Activated naive CD4-positive, alpha-beta T cell treated with anti-CD3 and anti-CD28 coated beads, Interleukin-2, amount 50 U/mL, for 72 hours (primary cell): ENCODE measurements around the gene BTBD9. TPM values are rescaled to one million over a fixed set of nuclear protein-coding genes. Genes with fewer than 3 reads are reported as not detected.

ENCODE experiments used
- ATAC-seq, 2 donors: fragments of 150-1000 bp; cut with Tn5 transposase; 2 replicates each; pipeline ENCODE4 v1.10.0; 2021; ENCODE audit warnings: mild to moderate bottlenecking in 2 of 2, moderate library complexity in 2 of 2
- DNase-seq, 2 donors: peaks; one replicate each; pipeline ENCODE4 v3.0.0; 2021 to 2022; ENCODE audit warnings: low spot score in 2 of 2
- H3K27ac Mint-ChIP-seq, 2 donors: one replicate each; pipeline ENCODE4 v1.8.0; 2022; ENCODE audit warnings: mild to moderate bottlenecking in 2 of 2, mixed read lengths in 2 of 2
- H3K36me3 Mint-ChIP-seq, 2 donors: one replicate each; pipeline ENCODE4 v1.8.0; 2022; ENCODE audit warnings: mixed read lengths in 2 of 2
- H3K9me3 Mint-ChIP-seq, 2 donors: one replicate each; pipeline ENCODE4 v1.8.0; 2022; ENCODE audit warnings: mixed read lengths in 2 of 2
- total RNA-seq, 2 donors: library from RNA; stranded (reverse); gene quantifications; one replicate each; pipeline ENCODE4 v1.2.3, GENCODE V29; 2022

The BTBD9 gene
- total RNA-seq, 2 donors from 2014 or later, result 10.5 to 18.8 TPM

DNA sequence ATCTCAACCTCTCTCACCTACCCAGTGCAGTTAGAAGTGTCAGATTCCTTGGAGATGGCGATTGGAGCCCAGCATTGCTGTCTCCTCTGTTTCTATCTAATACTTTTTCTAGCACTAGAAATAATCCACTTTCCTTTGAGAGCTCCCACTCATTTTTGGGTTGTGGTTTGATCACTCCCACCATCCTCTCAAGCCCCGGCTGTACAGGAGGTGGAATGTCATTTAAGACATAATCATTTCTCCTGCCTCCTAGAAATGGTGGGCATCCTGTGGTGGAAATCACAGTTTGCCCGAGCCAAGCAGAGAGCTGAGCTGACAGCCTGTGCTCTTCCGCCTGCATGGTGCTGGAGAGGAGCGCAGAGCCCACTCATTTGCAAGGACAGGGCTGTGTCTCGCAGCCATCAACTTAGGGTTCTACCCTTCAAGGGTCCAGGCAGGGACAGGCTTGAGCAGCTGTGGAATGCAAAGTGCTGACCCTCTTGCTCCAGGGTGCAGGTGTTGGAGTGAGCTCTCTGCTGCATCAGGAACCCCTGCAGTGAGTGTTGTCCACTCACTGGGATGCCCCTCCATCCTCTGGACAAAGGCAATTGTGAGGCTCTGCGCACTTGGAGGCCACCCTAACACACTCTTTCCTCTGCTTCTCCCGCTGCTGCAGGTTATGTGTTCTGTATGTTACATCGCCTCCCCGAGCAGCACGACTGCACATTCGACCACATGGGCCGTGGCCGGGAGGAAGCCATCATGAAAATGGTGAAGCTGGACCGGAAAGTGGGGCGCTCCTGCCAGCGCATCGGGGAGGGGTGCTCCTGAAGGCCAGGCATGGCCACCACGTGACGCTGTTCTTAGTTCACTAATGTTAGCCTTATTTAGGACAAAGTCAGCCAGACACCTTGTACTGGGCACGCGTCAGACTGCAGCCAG is 487.9 kb downstream of the BTBD9 start:
- Mint-ChIP-seq H3K36me3 (no peaks in the 10 kb centered on the region), H3K9me3 (no peaks in the 10 kb centered on the region), H3K27ac (no peak overlapping the region)
- ATAC-seq (no peak), DNase-seq (no peak)

- Mint-ChIP-seq H3K9me3 (no peaks in the 10 kb centered on the region), H3K27ac (no peak overlapping the region), H3K36me3 (no peaks in the 10 kb centered on the region)
- DNase-seq (no peak), ATAC-seq (no peak)
These were observed 488.9 kb downstream of the BTBD9 start for GRCh38 chr6:38150681-38151296.

DNA sequence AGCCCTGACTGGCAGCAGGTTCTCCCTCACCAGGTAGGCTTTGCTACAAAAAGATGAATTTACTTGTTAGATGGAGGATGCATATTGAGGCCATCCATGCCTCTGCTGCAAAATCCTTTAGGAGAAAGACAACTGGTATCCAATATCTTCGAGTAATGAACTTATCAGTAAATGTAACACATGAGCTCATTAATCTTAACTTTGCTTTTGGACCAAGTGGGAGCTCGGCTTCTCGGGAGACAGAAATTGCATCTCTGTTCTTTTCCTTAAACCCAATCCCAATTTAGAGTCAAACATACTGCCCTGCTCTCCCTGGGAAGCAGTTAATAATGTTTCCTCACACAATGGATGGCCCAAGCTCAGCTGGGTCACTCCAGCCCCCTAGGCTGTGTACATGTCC is 489.7 kb downstream of the BTBD9 start:
- H3K27ac Mint-ChIP-seq, result no peak overlapping the region
- no peaks in the 10 kb centered on the region for H3K36me3 Mint-ChIP-seq
- no peaks in the 10 kb centered on the region for H3K9me3 Mint-ChIP-seq
- DNase-seq, result no peak
- ATAC-seq, result no peak

DNA sequence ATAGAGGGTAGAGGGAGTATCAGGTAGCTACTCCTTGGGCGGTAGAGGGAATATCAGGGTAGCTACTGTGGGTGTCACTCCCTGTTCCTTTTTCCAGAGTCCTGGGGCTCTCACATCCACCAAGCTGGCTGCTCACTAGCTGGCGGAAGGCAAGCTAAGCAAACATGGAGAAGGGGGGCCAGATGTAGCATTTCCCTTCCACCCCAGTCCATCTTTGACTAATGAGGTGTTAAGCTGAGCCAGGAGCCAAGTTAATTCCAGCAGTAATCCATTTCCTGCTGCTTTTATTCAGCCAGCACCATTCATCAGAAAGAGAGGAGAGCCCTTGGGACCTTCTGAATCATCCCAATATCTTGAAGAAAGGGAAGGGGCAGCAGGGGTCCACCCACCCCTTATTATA is 490.2 kb downstream of the BTBD9 start:
- Mint-ChIP-seq H3K36me3 (no peaks in the 10 kb centered on the region), H3K27ac (peak overlapping the region; percentile 53 to 66), H3K9me3 (no peaks in the 10 kb centered on the region)
- ATAC-seq, result no peak
- no peak for DNase-seq

DNA sequence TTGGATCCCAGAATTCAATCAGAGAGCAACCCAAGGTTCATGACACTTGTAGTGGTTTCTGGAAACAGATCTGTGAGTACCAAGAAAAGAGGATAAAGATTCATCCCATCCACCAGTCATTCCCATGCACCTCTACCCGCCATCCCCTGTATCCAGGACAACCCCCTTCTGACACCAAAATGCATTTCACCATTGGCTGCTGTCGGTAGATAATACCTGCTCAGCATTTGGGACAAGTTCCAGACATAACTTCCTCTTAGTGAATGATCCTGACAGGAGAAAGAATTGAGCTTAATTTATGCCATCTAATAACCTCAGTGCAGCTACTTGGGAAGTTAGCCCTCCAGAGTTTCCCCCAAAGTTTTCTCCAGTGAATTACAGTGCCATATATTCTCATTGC is 491.1 kb downstream of the BTBD9 start:
- Mint-ChIP-seq H3K9me3 (no peaks in the 10 kb centered on the region), H3K27ac (no peak overlapping the region), H3K36me3 (no peaks in the 10 kb centered on the region)
- DNase-seq, result no peak
- ATAC-seq, result no peak

GRCh38 chr6:38146734-38147027 is 493.0 kb downstream of the BTBD9 start:
- ATAC-seq (no peak), DNase-seq (no peak)
- Mint-ChIP-seq H3K9me3 (no peaks in the 10 kb centered on the region), H3K27ac (no peak overlapping the region), H3K36me3 (no peaks in the 10 kb centered on the region)

DNA sequence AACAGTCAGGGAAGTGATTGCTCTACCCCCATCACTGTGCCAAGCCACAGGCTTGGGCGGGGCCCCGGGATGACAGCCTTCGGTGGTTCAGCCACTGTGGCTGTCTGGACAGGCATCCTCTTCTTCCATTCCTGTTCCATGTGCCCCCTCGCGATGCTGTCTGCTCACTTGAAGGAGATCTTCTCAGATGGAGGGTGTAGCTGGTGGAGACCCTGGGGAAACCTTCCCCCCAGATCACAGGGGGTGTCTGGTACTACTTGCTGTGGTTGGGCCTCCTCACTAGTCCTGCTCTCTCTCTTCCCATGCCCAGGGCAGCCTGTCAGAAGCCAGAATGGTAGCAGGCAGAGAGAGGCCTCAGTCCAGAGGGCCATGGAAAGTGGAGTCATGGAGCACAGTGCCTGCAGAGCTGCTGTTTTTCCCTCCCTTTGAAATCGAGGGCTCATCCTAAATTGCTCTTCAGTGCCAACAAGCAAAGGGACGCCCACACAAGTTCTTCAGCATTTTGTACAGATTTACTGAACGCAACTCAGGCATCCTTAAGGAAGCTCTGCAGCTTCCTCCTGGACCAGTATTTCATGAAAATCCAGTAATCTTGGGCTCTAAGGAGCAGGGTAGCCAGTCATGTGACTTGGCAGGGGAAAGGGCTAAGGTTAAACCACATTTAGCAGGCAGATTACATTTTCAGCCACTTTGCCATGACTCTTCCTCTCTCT is 493.6 kb downstream of the BTBD9 start:
- DNase-seq (no peak), ATAC-seq (no peak)
- peak overlapping the region; percentile 54 to 57 for H3K27ac Mint-ChIP-seq
- H3K36me3 Mint-ChIP-seq, result no peaks in the 10 kb centered on the region
- no peaks in the 10 kb centered on the region for H3K9me3 Mint-ChIP-seq

- Mint-ChIP-seq H3K9me3 (no peaks in the 10 kb centered on the region), H3K36me3 (no peaks in the 10 kb centered on the region), H3K27ac (no peak overlapping the region)
- no peak for ATAC-seq
- no peak for DNase-seq
These were observed 495.3 kb downstream of the BTBD9 start for GRCh38 chr6:38144365-38144945.

DNA sequence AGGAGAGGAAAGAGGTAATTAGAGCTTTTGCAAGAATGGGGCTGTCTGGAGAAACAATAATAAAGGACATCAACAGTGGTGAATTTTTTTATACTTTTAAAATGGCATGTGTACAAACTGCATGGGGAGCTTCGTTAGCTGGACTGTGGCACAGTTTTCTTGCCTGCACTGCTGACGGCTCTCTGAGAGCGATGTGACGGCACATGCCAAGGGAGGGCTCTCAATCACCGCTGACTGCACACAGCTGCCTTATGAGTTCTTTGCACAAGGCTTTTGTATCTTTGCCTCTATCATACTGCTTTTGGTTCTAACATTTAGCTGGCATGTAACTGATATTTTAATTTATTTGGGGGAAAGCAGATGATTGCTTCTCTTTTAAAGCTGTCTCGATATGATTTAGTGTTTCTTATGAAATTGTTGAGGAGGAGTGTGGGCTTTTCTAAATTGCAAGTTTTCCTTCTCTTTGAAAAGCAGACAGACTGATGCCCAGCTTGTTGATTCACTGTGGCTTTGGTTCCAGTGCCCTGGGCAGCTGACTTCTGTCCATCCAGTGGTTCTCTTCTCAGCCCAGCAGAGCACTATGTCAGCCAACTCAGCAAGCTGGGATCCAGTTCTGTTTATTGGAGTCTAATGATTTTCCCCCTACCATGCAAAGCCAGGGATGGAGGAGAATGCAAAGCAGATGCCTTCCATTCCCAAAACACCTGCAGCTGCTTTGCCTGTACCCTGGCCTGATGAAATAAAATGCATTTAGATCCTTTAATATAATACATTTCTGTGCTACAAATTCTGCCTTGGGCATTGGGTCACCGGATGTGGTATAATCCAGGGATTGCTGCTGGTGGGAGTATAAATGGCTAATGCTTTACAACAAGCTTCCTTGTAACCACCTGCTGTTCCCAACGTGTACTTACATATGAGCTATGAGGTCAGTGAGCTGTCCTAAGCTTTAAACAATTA is 496.3 kb downstream of the BTBD9 start:
- ATAC-seq, result no peak
- no peak overlapping the region for H3K27ac Mint-ChIP-seq

DNA sequence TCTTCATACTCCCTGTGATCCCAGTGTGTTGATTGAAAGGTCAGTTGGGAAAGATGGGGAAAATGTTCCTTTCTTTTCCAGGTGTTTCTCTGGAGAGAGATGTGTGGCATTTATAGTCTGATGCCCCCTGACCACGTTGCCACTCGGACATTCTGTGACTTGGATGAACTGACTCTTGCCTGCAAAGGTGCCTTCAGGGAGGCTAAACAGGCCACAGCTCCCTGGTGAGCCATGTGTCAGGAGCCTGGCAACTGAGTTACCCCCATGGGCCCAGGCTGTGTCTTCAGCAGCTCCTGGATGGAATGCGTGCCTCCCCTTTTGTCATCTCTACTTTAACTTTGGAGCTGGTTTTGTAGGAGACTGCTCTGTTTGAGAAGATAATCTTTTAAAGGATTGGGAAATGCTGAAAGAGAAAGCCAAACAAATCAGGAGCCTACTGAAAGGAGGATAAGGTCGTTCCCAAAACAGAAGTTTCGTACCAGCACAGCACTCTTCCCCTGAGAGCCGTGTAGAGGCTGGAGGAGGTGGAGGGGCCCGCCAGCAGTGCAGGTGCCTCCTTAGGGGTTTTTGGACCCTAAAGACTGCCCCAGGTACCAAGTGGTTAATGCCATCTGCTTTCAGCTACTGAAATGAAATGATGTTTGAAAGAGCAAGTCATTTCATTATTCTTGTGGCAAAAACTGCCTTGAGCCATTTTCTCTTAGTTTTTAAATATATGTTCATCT is 497.4 kb downstream of the BTBD9 start:
- no peak overlapping the region for H3K27ac Mint-ChIP-seq
- no peaks in the 10 kb centered on the region for H3K36me3 Mint-ChIP-seq
- peak in 1 of 2 donors; percentile 40 for ATAC-seq
- no peak for DNase-seq
- H3K9me3 Mint-ChIP-seq, result no peaks in the 10 kb centered on the region

More for the DNA sequence above, 496.3 kb downstream of the BTBD9 start:
- Mint-ChIP-seq H3K9me3 (no peaks in the 10 kb centered on the region), H3K36me3 (no peaks in the 10 kb centered on the region)
- no peak for DNase-seq

DNA sequence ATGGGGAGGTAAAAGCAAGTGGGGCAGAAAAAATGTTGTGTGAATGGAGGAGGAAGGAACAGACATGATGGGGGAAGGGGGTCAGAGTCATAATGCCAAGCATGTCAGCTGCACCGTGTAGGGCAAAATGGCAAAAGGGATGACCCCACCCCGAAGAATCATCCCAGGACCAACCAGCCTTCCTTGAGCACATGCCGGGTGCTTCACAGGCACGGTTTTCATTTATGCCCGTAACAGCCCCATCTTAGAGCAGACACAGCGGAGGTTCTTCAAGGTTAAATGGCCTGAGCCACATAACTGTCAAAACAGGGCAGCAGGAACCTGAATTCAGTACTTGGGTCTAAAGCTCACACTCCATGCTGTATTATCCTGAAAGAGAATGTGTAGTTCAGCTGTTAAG is 498.0 kb downstream of the BTBD9 start:
- H3K27ac Mint-ChIP-seq, result peak overlapping the region in 1 of 2 donors; percentile 7
- ATAC-seq, result no peak

DNA sequence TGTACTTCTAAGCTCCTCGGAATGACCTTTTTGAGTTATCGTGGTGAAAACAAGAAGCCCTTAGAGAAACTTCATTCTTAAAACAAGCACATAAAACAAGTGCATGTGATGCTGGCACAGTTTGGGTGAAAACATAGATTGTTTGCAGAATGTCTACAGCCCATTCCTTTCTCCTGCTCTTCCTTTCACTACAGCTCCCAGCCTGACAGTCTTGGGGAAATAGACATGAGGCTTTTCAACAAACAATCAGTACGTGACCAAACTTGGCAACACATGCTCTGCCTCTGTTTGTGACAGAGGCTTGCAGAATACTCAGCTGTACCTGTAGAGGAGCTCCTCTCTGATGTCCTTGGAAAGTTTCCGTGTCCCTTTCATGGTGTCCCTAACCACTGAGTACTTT is 498.6 kb downstream of the BTBD9 start:
- H3K9me3 Mint-ChIP-seq, result no peaks in the 10 kb centered on the region
- ATAC-seq (no peak), DNase-seq (no peak)

More for the DNA sequence above, 498.0 kb downstream of the BTBD9 start:
- no peaks in the 10 kb centered on the region for H3K36me3 Mint-ChIP-seq
- no peaks in the 10 kb centered on the region for H3K9me3 Mint-ChIP-seq
- DNase-seq, result no peak

GRCh38 chr6:38138374-38138773 is 501.4 kb downstream of the BTBD9 start:
- H3K9me3 Mint-ChIP-seq, result no peaks in the 10 kb centered on the region
- no peak overlapping the region for H3K27ac Mint-ChIP-seq
- DNase-seq, result no peak
- ATAC-seq, result no peak
- H3K36me3 Mint-ChIP-seq, result no peaks in the 10 kb centered on the region

More for the DNA sequence above, 498.6 kb downstream of the BTBD9 start:
- H3K27ac Mint-ChIP-seq, result no peak overlapping the region
- no peaks in the 10 kb centered on the region for H3K36me3 Mint-ChIP-seq

DNA sequence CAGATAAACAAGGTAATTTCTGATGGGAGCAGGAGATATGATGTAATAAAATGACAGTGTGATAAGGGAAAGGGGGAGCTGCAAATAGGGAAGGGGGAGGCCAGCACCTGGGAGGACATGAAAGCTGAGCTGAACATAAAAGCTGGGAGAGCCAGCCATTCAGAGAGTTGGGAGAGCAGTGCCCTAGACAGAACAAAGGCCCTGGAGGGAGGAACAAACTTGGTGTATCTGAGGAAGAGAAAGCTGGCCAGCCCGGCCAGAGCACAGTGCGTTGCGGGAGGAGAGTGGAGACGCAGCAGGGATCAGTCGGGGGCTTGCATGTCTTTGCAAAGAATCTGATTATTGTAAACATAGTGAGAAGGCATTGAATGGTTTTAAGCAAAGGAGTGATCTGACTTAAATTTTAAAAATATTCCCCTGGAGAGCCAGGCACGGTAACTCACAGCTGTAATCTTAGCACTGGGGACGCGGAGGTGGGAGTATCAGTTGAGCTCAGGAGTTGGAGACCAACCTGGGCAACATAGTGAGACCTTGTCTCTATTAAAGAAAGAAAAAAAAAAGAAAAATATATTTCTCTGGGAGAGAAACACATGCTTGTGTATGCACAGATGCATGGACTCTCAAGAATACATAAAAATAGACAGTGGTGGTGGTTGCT is 502.0 kb downstream of the BTBD9 start:
- DNase-seq (no peak), ATAC-seq (no peak)
- Mint-ChIP-seq H3K9me3 (no peaks in the 10 kb centered on the region), H3K36me3 (peaks cover 0 to 5% of the 10 kb centered on the region in 2 donors), H3K27ac (no peak overlapping the region)

GRCh38 chr6:38136547-38136946 is 503.2 kb downstream of the BTBD9 start:
- no peak overlapping the region for H3K27ac Mint-ChIP-seq
- H3K36me3 Mint-ChIP-seq, result peaks cover 0 to 5% of the 10 kb centered on the region in 2 donors
- no peaks in the 10 kb centered on the region for H3K9me3 Mint-ChIP-seq
- DNase-seq, result no peak
- no peak for ATAC-seq
